ENCODE data around the gene STARD6. TPM values are rescaled to one million over a fixed set of nuclear protein-coding genes. Genes with fewer than 3 reads are reported as not detected.

STARD6 gene
- total RNA-seq, 4 donors from 2014 or later: not detected

- TF ChIP-seq, protein P1, sequence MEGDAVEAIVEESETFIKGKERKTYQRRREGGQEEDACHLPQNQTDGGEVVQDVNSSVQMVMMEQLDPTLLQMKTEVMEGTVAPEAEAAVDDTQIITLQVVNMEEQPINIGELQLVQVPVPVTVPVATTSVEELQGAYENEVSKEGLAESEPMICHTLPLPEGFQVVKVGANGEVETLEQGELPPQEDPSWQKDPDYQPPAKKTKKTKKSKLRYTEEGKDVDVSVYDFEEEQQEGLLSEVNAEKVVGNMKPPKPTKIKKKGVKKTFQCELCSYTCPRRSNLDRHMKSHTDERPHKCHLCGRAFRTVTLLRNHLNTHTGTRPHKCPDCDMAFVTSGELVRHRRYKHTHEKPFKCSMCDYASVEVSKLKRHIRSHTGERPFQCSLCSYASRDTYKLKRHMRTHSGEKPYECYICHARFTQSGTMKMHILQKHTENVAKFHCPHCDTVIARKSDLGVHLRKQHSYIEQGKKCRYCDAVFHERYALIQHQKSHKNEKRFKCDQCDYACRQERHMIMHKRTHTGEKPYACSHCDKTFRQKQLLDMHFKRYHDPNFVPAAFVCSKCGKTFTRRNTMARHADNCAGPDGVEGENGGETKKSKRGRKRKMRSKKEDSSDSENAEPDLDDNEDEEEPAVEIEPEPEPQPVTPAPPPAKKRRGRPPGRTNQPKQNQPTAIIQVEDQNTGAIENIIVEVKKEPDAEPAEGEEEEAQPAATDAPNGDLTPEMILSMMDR (IDR thresholded peaks at IDR 0.05): no peak
- no peak for TF ChIP-seq POLR2A (IDR thresholded peaks at IDR 0.05)
- 94% methylated on average over 3 of the region's 3 CpGs for WGBS, 2 donors
- intact Hi-C loops (cut with DNase I; ENCODE audit: low total_unique reads): no loop called here
- no peak overlapping the region for H3K4me3 ChIP-seq (ENCODE audit: low read depth, poor library complexity, severe bottlenecking)
- no peak for DNase-seq (ENCODE audit: low spot score in 2 of 2)
These were observed 79.8 kb downstream of the STARD6 start for GRCh38 chr18:54277899-54278298.

Other genes starting within 250 kb of the STARD6 start
- gene MBD2, start 133.2 kb downstream of the STARD6 start, total RNA-seq: 10 to 100 TPM; 54.2 to 63.5 (median 59.5) TPM
- 10 to 100 TPM; 14.8 to 22.4 (median 18.2) TPM for gene POLI, start 88.3 kb downstream of the STARD6 start, total RNA-seq
- gene C18orf54, start within 50 bp of the STARD6 start, total RNA-seq: 1 to 10 TPM in 1 of 4 donors, under 1 TPM in 3; 0.29 to 3.3 (median 0.88) TPM
- gene DYNAP, start 233.4 kb upstream of the STARD6 start, total RNA-seq: not detected

Data from lower leg skin (tissue), 4 donors.